DMS114 treated with DMSO at 0.1 percent for 48 hours (cell line): ENCODE measurements around the gene VRK1.
"Not testable (repeated sequence)": the region's sequence is repeated elsewhere in the genome, so short reads cannot be mapped to it uniquely, and the experiment has no call there.

Source experiments
- DNase-seq: peaks from one replicate; lab custom pipeline; 2025; ENCODE audit not compliant: unreplicated experiment; lab: John Stamatoyannopoulos, UW

Gene VRK1

DNA sequence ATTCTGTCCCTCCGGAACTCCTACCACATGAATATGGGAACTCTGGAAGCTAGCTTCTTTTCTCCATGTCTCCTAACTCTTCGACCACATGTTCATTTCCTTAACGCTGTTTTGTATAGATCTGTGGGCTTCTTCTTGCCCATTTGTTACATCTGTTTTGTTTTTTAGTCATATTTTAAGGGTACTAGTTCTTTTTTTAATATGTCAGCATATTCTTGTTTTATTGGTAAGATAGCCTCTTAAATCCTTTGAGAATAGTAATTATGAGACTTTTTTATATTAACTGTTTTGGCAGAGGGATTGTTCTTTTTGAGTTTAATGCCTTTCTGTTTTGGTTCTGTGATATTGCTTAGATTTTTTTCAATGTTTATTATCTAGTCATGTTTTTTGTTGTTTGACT, 70.5 kb downstream of the VRK1 start:
- DNase-seq = no peak

DNA sequence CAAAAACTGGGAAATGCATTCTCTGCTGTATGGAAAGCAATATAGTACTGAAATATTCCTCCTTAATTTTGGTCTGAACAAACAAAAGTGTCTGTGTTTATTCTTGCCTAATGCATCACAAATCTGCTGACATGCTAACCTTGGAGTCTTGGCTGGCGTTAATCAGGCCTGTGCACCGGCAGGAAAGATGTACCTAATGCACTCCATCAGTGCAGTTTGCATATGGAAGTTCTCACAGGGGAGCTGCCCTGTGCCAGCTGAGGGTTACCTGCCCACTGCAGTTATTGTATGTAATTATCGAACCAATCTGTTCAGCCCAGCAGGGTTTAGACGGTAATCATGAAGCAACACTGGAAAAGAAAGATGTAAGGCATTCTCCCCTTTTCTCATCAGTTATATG, 76.9 kb downstream of the VRK1 start:
- no peak for DNase-seq

DNA sequence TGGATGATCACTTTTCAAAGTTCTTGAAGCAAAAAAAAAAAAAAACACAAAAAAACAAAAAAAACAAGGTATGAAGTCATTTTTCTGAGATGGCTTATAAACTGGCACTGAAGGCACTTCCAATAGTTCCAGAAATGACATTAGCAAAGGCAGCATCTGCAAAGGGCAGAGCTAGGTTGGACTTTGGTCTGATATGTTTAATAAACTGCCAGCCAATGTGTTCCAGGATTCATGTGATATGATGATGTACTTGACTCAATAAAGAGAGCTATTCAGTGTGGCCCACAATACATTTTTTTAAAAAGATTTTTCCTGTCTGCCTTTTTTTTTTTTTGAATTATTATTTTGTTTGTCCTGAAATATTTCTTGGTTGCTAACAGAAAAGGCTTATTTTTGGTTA, 79.6 kb downstream of the VRK1 start:
- no peak for DNase-seq

DNA sequence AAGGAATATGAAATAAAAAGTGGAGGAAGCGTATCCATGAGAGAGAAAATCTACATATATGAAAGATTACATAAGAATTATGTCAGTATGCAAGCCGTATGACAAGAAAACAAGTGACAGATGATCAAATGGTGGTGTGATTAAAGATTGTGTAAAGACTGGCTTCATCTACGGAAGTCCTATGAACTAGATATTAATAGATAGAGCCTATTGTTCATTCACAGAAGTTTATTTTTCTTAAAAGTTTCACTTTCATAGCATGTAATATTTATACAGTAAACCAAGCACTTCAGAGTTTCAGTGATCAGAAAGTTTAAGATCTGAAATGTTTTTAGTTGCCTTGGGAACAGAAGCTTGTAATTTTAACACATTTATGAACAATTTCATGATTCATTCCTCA, 84.5 kb downstream of the VRK1 start:
- DNase-seq = no peak

DNA sequence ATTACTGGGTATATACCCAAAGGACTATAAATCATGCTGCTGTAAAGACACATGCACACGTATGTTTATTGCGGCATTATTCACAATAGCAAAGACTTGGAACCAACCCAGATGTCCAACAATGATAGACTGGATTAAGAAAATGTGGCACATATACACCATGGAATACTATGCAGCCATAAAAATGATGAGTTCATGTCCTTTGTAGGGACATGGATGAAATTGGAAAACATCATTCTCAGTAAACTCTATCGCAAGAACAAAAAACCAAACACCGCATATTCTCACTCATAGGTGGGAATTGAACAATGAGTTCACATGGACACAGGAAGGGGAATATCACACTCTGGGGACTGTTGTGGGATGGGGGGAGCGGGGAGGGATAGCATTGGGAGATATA, 86.8 kb downstream of the VRK1 start:
- DNase-seq = not testable (repeated sequence)

DNA sequence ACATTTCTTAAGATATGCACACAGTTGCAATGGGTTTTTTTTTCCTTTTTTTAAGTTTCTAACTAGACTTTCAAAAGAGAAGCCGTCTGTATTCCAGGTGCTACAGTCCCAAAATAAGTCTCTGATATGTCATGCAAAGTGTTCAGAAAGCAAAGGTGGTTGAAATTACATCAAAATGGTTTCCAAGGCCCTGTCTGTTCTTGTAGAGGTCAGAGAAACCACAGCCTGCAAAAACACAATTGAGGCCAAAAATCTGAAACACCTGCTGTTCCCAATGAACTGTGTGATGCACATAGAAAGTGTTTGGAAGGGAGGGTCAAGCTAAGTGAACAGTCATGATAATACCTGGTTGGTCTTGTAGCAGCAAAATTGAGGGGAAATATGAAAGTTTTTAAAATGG, 91.0 kb downstream of the VRK1 start:
- DNase-seq = no peak

DNA sequence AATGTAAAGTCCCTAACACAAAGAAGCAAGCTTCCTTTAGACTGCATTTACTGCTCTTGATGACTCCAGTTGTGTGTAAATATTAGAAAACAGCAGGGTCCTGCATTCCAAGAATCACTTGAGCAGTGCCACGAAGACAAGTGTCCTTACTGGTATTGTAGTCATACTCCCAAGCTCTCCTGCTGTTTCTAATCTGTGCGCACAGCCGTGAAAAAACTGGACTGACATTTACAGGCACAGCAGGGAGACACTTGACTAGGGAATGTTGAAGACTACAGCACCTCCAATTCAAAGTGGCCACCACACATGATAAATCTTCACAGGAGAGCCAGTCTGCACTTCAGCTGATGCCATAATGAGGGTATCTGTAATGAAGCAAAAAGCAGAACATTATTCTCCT, 91.4 kb downstream of the VRK1 start:
- no peak for DNase-seq

DNA sequence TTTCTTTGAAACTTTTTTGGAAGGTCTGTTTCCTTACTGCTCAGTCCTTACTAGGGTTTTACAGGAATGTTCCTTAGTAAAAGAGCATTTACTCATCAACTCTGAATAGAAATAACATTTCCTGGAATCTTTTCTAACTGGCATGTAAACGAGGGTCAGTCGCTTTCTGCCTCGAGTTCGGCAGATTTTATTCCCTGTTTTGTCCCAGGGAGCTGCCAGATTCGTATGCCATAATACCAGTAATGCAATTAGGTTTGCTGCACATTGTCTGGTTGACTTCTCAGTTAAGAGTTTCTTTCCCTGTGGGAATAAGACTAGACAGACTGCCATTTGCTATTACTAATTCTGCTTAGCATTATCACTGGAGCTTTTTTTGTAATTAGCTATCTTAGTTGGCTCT, 91.9 kb downstream of the VRK1 start:
- DNase-seq = no peak

DNA sequence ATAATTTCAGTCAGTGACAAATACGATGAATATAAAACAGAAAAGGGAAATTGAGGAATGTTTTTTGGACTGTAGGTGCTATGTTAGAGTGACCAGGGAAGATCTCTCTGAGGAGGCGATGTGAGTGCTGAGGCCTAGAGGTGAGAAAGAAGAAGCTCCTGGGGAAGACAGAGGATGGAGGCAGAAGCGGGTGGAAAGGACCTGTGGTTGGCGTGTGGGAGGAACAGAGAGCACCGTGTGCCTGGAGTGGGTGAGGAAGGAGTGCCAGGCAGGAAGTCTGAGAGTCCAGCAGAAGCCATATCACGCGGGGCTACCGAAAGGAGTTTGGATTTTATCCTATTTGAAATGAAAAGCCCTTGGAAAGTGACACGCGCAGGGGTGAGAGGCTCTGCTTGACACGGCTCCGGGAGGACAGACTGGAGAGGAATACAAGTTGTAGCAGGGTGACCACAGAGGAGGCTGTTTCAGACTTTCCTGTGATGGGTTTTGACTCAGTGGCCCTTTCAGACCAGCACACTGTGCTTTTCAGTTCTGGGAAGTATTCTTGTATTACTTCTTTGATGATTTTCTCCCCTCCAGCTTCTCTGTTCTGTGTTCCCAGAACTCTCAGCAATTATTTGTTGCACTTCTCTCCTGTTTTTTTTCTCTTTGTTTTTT, 96.9 kb downstream of the VRK1 start:
- DNase-seq = no peak

DNA sequence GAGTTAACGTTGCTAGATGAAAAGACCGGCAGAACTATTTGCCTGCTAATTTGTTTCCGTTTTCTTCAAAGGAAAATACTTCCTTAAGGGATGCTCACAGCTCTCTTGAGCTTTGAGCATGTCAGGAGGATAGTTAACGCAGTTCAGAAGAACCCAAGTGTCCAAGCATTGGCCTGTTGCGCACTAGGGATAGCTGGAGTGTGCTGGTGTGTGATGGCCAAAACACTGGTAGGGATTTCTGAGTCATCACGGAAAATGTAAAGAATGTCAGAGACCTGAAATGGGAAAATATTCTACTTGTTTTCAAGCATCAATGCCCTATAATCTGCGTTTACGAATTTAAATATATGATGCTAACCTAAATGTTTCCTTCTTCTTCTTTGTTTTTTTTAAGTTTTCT, 97.8 kb downstream of the VRK1 start:
- DNase-seq = no peak

DNA sequence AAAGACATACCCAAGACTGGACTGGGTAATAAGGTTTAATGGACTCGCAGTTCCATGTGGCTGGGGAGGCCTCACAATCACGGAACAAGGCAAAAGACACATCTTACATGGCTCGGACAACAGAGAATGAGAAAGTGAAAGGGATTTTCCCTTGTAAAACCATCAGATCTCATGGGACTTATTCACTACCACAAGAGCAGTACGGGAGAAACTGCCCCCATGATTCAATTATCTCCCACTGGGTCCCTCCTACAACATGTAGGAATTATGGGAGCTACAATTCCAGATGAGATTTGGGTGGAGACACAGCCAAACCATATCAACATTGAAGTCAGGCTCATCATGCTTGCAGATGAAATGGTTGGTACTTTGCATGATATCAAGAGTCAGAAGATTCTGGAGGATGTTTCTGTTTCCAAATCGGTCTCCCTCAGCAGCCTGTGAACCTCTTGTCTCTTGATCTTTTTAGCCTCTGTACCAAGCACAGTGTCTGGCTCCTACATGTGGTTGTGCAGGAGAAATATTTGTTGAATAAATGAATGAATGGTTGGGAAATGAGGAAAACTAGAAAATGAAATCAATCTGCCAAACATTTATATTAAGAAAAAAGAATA, 98.6 kb downstream of the VRK1 start:
- no peak for DNase-seq

DNA sequence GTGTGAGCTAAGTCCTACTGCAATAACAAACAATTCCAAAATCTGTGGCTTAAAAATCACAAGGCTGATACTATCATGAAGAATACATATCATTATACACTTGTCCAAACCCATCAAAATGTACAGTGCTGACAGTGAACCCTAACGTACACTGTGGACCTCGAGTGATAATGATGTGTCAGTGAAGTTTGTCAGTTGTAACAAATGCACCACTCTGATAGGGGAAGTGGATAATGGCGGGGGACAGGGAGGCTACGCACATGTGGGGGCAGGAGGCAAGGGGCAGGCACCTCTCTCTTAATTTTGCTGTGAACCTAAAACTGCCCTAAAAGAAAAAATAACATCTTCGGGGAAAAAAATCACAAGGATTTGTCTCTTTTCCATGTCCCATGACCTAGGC, 100.0 kb downstream of the VRK1 start:
- DNase-seq = no peak

DNA sequence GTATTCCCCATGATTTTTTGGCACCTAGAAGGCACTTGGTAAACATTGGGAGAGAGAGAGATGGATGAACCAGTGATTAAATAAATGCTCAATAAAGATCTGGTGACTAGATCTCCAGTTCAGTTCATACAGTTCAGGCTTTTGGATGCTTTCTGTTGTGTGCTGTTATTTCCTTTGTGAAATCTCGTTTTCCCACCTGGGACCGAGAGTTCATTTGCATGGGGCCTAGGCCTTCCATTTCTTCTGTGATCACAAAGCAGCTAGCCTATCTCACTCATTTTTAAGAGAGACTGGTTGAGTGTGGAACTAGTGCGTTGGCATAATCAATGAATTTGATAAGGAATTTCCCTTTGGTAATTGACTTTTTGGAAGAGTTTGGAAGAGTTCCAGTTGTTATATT, 104.0 kb downstream of the VRK1 start:
- no peak for DNase-seq

DNA sequence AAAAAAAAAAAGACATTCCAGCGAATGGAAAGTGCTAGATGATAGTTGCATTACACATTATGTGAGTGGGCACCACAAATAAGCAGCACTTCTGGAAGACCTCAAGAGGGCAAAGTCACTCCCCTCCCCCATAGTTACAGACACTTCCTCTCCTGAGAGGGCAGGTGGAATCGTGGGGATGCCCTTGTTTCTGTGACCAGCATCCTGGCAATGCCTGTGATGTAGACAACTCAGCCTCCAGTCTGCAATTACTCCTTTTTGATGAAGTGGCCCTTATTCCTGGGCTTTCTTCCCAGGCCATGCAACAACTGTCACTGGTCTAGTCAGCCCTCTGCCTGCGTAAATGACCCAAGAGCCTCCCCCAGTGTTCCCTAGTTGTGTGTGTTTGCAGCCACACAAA, 104.8 kb downstream of the VRK1 start:
- DNase-seq = no peak

DNA sequence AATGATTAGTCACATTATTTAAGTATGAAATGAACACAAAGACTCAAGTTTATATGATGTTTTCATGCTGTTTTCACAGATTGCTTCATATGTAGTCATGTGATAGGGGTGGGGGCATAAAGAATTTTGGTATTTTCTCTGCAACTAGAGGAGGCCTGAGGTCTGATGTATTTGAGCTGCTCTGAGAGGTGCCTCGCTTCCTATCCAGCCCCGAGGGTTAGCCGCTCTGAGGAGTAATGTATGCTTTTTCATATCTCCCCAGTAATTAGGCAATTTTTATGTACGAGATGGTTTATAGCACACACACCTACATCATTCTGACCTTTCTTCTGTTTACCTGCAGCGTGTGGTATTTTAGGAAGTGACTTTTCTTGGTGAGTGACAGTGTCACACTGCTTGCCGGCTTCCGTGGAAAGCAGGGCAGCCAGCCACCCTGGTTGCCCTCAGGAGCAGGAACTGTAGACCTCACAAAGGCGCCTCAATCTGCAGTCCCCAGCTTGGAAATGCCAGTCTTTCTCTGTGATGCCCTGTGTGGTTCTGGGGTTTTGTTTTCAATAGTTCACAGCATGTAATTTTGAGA, 106.4 kb downstream of the VRK1 start:
- DNase-seq = no peak

DNA sequence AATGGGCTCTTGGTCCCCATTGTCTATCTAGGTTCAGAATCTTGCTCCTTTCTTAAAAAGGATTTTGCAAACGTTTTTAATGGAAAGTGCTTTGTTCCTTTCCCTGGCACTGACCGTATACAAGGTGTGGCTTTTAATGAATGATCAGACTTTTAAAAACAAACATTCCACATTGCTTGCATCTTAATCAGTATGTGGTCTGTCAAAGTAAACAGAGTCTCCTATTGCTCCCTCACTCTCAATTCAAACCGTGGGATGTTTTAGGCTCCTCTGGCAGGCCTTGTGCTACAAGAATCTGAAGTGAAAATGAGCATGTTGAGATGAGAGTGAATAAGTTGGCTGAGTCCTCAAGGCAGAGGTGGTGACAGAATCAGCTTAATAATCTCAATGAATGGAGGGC, 107.0 kb downstream of the VRK1 start:
- no peak for DNase-seq

DNA sequence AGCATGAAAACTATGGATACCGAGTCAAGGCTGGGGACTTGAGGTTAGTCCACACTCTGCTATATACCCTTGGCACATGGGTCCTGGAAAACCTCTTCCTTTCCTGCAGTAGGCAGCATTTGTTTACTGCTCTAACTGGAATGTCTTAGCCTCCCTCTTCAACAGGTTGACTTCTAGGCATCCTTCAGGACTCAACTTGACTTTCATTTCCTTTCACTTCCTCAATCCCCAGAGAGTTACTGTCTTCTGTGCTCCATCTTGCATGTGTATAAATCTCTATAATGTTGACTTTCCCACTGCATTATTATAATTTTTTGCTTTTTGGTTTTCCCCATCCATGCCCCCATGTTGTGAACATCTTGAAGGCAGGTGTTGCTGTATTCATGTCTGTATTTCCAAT, 107.9 kb downstream of the VRK1 start:
- no peak for DNase-seq

DNA sequence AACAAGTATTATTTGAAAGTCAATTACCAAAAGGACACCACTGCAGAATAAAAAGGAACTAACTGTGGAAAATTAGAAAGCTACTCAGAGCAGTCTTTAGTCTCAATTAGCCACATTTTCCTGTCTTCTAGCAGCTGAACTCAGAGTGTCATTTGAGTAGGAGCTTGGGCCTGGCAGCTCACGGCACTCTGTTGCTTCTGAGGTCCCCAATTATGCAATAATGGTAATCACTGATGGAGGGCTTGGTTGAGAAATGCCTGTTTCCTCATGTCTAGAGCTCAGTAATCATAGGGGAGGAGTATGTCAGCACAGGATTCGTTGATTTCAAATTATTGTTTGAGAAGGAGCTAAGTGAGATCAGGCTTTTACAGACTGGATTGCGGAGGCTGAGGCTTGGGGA, 108.6 kb downstream of the VRK1 start:
- no peak for DNase-seq

DNA sequence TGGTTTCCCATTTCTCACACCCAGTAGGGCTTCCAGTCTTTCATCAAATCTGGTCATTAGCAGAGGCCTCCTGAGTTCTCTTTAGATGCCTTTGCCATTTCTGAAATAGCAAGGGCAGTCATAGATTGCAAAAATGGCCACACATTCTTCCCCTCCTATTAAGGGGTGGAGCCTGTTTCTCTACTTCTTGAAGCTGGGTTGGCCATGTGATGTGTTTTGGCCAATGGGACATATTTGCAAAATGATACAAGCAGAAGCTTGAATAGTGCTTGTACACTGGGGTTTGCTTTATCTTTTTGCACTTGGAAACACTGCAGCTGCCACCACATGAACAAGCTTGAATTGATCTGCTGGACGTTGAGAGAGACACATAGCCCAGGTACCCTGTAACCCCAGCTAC, 109.3 kb downstream of the VRK1 start:
- DNase-seq = no peak

DNA sequence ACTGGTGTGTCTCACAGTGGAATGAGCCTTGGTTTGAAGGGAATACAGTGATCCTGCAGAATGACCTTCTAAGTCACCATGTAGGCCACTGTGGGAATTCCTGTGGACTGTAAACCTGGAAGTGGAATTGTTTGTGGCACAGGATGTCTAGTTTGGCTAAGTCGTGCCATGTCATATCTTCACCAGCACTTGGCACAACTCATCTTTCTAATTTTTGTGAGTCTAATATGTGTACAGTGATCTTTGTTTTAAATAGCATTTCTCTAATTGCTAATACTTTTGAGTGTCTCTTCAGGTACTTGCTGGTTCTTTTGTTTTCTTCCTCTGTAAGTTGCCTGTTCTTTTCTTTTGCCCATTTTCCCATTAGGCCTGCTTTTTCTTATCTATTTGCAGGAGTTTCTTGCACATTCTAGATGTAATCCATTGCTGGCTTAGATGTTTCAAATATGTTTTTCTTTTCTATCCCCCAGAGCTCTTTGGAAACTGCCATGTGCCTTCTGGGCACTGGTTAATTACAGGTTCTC, 112.7 kb downstream of the VRK1 start:
- no peak for DNase-seq

DNA sequence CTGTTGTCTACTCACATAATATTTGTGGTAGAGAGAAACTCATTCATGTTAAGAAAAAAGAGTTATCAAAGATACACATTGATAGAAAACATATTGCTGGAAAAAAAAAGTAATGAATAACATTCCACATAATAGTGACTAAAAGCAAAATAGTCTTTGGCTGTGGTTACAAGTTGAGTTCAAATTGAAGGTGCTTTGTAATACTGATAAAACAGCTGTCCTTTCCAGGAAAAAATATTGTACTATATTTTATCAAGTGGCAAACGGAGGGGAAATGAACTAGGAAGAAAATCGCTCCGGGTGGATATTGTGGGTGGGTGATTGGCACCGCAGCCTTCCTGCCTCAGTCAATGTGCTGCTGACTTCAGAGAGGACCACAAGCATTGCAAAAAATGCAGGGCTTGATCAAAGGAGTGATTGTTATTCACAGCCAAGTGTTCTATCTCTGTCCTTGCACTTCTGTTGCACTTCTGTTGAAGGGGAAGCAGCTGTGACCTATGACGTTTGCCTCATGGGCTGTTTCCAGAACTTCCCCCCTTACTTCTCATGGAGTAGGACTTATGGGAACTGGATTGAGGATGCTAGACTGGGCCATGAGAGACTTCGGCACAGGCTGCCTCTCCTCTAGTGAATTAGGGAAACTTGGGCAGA, 114.4 kb downstream of the VRK1 start:
- DNase-seq = no peak

DNA sequence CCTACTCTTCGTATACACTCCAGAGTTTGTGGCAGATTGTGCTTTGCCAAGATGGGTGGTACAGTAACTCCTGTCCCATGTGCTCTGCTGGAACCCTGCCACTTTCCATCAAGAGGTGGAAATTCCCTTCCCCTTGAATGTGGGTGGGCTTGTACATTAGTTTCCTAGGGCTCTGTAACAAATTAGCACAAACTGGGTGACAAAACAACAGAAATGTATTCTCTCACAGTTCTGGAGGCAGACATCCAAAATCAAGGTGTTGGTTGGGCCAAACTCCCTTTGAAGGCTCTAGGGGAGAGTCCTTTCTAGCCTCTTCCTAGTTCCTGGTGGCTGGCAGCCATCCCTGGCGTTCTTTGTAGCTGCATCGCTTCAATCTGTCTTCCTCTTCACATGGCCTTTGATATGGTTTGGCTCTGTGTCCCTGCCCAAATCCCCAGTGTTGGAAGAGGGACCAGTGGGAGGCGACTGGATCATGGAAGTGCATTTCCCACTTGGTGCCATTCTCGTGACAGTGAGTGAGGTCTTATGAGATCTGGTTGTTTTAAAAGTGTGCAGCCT, 117.5 kb downstream of the VRK1 start:
- DNase-seq = no peak
